Activated CD8-positive, alpha-beta memory T cell treated with anti-CD3 and anti-CD28 coated beads, Interleukin-2, amount 50 U/mL, for 4 hours (primary cell): ENCODE data around the gene PATJ.
"Not testable (repeated sequence)": the region's sequence is repeated elsewhere in the genome, so short reads cannot be mapped to it uniquely, and the experiment has no call there.

Experiments used
- DNase-seq: peaks from one replicate; pipeline ENCODE4 v3.0.0-alpha.2; 2020

Gene PATJ

GRCh38 chr1:61953790-61954150, 211.5 kb downstream of the PATJ start:
- no peak for DNase-seq

GRCh38 chr1:61955261-61955660, 213.0 kb downstream of the PATJ start:
- no peak for DNase-seq

- no peak for DNase-seq
Measured at GRCh38 chr1:61956016-61956645, 213.9 kb downstream of the PATJ start.

- DNase-seq, result no peak
Measured at GRCh38 chr1:61956784-61957183, 214.5 kb downstream of the PATJ start.

- no peak for DNase-seq
Measured at GRCh38 chr1:61961009-61961408, 218.7 kb downstream of the PATJ start.

GRCh38 chr1:61962631-61963030, 220.4 kb downstream of the PATJ start:
- no peak for DNase-seq

- not testable (repeated sequence) for DNase-seq
Measured at GRCh38 chr1:61966450-61967225, 224.4 kb downstream of the PATJ start.

- DNase-seq, result no peak
Measured at GRCh38 chr1:61967750-61968149, 225.5 kb downstream of the PATJ start.

- no peak for DNase-seq
Measured at GRCh38 chr1:61968869-61969268, 226.6 kb downstream of the PATJ start.

- DNase-seq, result no peak
Measured at GRCh38 chr1:61973100-61973837, 231.0 kb downstream of the PATJ start.

- no peak for DNase-seq
Measured at GRCh38 chr1:61975638-61976037, 233.4 kb downstream of the PATJ start.

GRCh38 chr1:61976566-61976965, 234.3 kb downstream of the PATJ start:
- no peak for DNase-seq

GRCh38 chr1:61978796-61979195, 236.5 kb downstream of the PATJ start:
- no peak for DNase-seq

- no peak for DNase-seq
Measured at GRCh38 chr1:61979729-61980128, 237.4 kb downstream of the PATJ start.

GRCh38 chr1:61980561-61980960, 238.3 kb downstream of the PATJ start:
- no peak for DNase-seq

GRCh38 chr1:61981870-61982660, 239.8 kb downstream of the PATJ start:
- no peak for DNase-seq

- DNase-seq, result no peak
Measured at GRCh38 chr1:61983236-61983635, 241.0 kb downstream of the PATJ start.

GRCh38 chr1:61992257-61992656, 250.0 kb downstream of the PATJ start:
- DNase-seq, result no peak

- DNase-seq, result no peak
Measured at GRCh38 chr1:61993331-61993961, 251.2 kb downstream of the PATJ start.

GRCh38 chr1:61995641-61996040, 253.4 kb downstream of the PATJ start:
- no peak for DNase-seq

- no peak for DNase-seq
Measured at GRCh38 chr1:61997123-61997522, 254.8 kb downstream of the PATJ start.

GRCh38 chr1:62003777-62004176, 261.5 kb downstream of the PATJ start:
- no peak for DNase-seq

GRCh38 chr1:62006690-62007089, 264.4 kb downstream of the PATJ start:
- no peak for DNase-seq
